K562 (cell line): Measurements from ENCODE around the gene HEMGN. TPM values are rescaled to one million over a fixed set of nuclear protein-coding genes. Genes with fewer than 3 reads are reported as not detected.

Experiments
- ILK ChIP-seq: fragments of 450-650 bp; IDR thresholded peaks from 2 replicates; pipeline ENCODE4 v1.6.1; 2016; ENCODE audit warnings: missing genetic modification characterization, low read depth, mild to moderate bottlenecking, missing compliant biosample characterization, moderate library complexity, borderline replicate concordance
- JUND ChIP-seq, 2 experiments: IDR thresholded peaks; 2 replicates in 1 of 2; 3 replicates in 1 of 2; pipeline ENCODE4 v1.6.1; 2011; ENCODE audit warnings: borderline replicate concordance in 2 of 2, low read depth in 2 of 2, low read length in 2 of 2, improper control_type of control experiment in 1 of 2, missing biosample characterization in 1 of 2, missing genetic modification characterization in 1 of 2, missing genetic modification reagents in 1 of 2
- NR2C1 ChIP-seq, 2 experiments: fragments of 450-650 bp; IDR thresholded peaks; 2 replicates each; pipeline ENCODE4 v1.6.1; 2017; ENCODE audit warnings: mild to moderate bottlenecking in 2 of 2, antibody characterized with exemption in 1 of 2, inconsistent platforms in 1 of 2, missing compliant biosample characterization in 1 of 2, missing genetic modification characterization in 1 of 2
- NR4A1 ChIP-seq, 2 experiments: fragments of 250-450 bp in 1 of 2; fragments of 450-650 bp in 1 of 2; sonication (Bioruptor Pico) in 1 of 2; IDR thresholded peaks; 2 replicates each; pipeline versions ENCODE4 v1.4.0 to v1.6.1; 2016 to 2020; ENCODE audit warnings: mild to moderate bottlenecking in 2 of 2, missing compliant biosample characterization in 1 of 2, missing genetic modification characterization in 1 of 2, moderate library complexity in 1 of 2
- POLR2H ChIP-seq: IDR thresholded peaks from 2 replicates; pipeline ENCODE4 v1.6.1; 2016; ENCODE audit warnings: missing genetic modification characterization, low read depth, mild to moderate bottlenecking, control low read depth, missing compliant biosample characterization, moderate library complexity
- PTTG1 ChIP-seq: fragments of 450-650 bp; IDR thresholded peaks from 2 replicates; pipeline ENCODE4 v1.6.1; 2016; ENCODE audit warnings: low read depth, mild to moderate bottlenecking, missing genetic modification characterization, missing compliant biosample characterization
- TEAD4 ChIP-seq, 2 experiments: sonication (generic) in 1 of 2; formaldehyde crosslinking in 1 of 2; IDR thresholded peaks; 2 replicates each; pipeline versions ENCODE4 v1.6.1 to v1.8.0; 2012 to 2022; ENCODE audit warnings: borderline replicate concordance in 1 of 2, inconsistent platforms in 1 of 2, low read length in 1 of 2, mild to moderate bottlenecking in 1 of 2, missing genetic modification reagents in 1 of 2
- ZFP36 ChIP-seq: fragments of 150-350 bp; IDR thresholded peaks from 2 replicates; pipeline ENCODE4 v1.6.1; 2018; ENCODE audit warnings: low read length, low read depth; ENCODE audit not compliant: partially characterized antibody
- polyA plus RNA-seq, 8 experiments: library from polyadenylated mRNA; depleted of rRNA in 4 of 8; stranded (reverse) in 5 of 8; unstranded in 3 of 8; fragments of >200 nt; fragmentation: Nextera tagmentation in 2 of 8; fragmentation: Illumina TruSeq in 1 of 8; extraction: Ambion mirVana in 2 of 8; extraction: Trizol in 1 of 8; gene quantifications; 2 replicates each; pipeline versions ENCODE4 v1.2.1 to v1.2.3, GENCODE V29; 2011 to 2014; ENCODE audit warnings: inconsistent platforms in 1 of 8, missing spikeins in 1 of 8
- total RNA-seq, 7 experiments: library from RNA; depleted of rRNA in 6 of 7; stranded (reverse); fragments of >200 nt in 6 of 7; fragmentation: Illumina TruSeq in 2 of 7; extraction: Trizol in 2 of 7; gene quantifications; 2 replicates each; pipeline versions ENCODE4 v1.2.1 to v1.2.3, GENCODE V29; 2011 to 2021; ENCODE audit warnings: low replicate concordance in 1 of 7
- TF ChIP-seq, protein P1 (sequence below): sonication (generic); formaldehyde crosslinking; IDR thresholded peaks from 2 replicates; pipeline ENCODE4 v1.8.1; 2023; ENCODE audit warnings: mild to moderate bottlenecking, missing genetic modification reagents, moderate library complexity

The HEMGN gene
- total and polyA plus RNA-seq, 9 of the 15 experiments (the other 6 are each of a cell fraction or from before 2014, with no cell fraction given), result 56.3 to 258 (median 137) TPM

DNA sequence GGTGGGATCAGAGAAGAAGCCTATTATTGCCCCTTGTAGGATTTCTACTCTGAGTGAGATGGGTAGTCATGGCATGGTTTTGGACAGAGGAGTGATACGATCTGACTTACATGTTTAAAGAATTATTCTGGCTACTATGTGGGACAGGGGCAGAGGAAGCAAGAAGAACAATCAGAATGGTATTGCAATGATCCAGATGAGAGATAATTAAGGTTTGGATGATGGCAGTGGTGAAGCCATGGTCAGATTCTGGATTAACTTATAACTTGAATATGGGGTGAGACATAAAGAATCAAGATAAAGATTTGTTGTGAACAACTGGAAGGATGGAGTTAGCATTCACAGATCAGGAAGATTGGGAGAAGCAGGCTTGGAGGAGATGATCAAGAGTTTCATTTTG lies 3.4 kb upstream of the HEMGN start (continued):
- TF ChIP-seq, protein P1, sequence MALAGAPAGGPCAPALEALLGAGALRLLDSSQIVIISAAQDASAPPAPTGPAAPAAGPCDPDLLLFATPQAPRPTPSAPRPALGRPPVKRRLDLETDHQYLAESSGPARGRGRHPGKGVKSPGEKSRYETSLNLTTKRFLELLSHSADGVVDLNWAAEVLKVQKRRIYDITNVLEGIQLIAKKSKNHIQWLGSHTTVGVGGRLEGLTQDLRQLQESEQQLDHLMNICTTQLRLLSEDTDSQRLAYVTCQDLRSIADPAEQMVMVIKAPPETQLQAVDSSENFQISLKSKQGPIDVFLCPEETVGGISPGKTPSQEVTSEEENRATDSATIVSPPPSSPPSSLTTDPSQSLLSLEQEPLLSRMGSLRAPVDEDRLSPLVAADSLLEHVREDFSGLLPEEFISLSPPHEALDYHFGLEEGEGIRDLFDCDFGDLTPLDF, result no peak
- TF ChIP-seq ILK (tag) (0 out of 2 replicates have a peak, but pooled peaks have one; percentile 20), JUND (IDR thresholded peaks at IDR 0.05; ENCODE audit: borderline replicate concordance, low read depth, low read length) (no peak), JUND (tag; IDR thresholded peaks at IDR 0.05; ENCODE audit: borderline replicate concordance, low read depth, low read length) (0 out of 3 replicates have a peak, but pooled peaks have one; percentile 23), POLR2H (tag) (no peak), NR4A1 (CRISPR knock-in tag; IDR thresholded peaks at IDR 0.05) (no peak), NR4A1 (tag; IDR thresholded peaks at IDR 0.05) (peak; percentile 53; the same call in 1 of the 2 replicates), ZFP36 (no peak), PTTG1 (0 out of 2 replicates have a peak, but pooled peaks have one; percentile 52), TEAD4 (IDR thresholded peaks at IDR 0.05; ENCODE audit: low read length) (no peak), TEAD4 (CRISPR knock-in tag; IDR thresholded peaks at IDR 0.05; ENCODE audit: borderline replicate concordance) (no peak), NR2C1 (IDR thresholded peaks at IDR 0.05) (no peak), NR2C1 (tag; IDR thresholded peaks at IDR 0.05) (0 out of 2 replicates have a peak, but pooled peaks have one; percentile 46)
- TF ChIP-seq, all 486 proteins: peak for 21
